Activated T-helper 1 cell treated with Interleukin-2 at 50 U/mL for 16 hours (primary cell): Measurements from ENCODE around the gene CRYL1.
"Not testable (repeated sequence)": the region's sequence is repeated elsewhere in the genome, so short reads cannot be mapped to it uniquely, and the experiment has no call there.

Experiments
- DNase-seq: peaks from one replicate; pipeline ENCODE4 v3.0.0-alpha.2; 2020; ENCODE audit warnings: low read depth

CRYL1 gene

GRCh38 chr13:20448470-20448869 lies 77.2 kb downstream of the CRYL1 start:
- DNase-seq: no peak

GRCh38 chr13:20446900-20447299 lies 78.8 kb downstream of the CRYL1 start:
- DNase-seq: no peak

GRCh38 chr13:20446405-20446804 lies 79.3 kb downstream of the CRYL1 start:
- no peak for DNase-seq

- no peak for DNase-seq
These were observed 82.8 kb downstream of the CRYL1 start for GRCh38 chr13:20442798-20443381.

GRCh38 chr13:20442375-20442774 lies 83.3 kb downstream of the CRYL1 start:
- DNase-seq: no peak

GRCh38 chr13:20441879-20442278 lies 83.8 kb downstream of the CRYL1 start:
- DNase-seq: no peak

GRCh38 chr13:20441056-20441455 lies 84.6 kb downstream of the CRYL1 start:
- no peak for DNase-seq

- no peak for DNase-seq
These were observed 86.4 kb downstream of the CRYL1 start for GRCh38 chr13:20439261-20439660.

GRCh38 chr13:20438801-20439200 lies 86.9 kb downstream of the CRYL1 start:
- no peak for DNase-seq

- DNase-seq: no peak
These were observed 89.2 kb downstream of the CRYL1 start for GRCh38 chr13:20436505-20436904.

- no peak for DNase-seq
These were observed 89.9 kb downstream of the CRYL1 start for GRCh38 chr13:20435616-20436368.

GRCh38 chr13:20434210-20434609 lies 91.4 kb downstream of the CRYL1 start:
- DNase-seq: not testable (repeated sequence)

GRCh38 chr13:20431687-20432384 lies 93.8 kb downstream of the CRYL1 start:
- DNase-seq: no peak

GRCh38 chr13:20431080-20431479 lies 94.6 kb downstream of the CRYL1 start:
- no peak for DNase-seq

- DNase-seq: no peak
These were observed 95.4 kb downstream of the CRYL1 start for GRCh38 chr13:20430296-20430695.

- no peak for DNase-seq
These were observed 96.0 kb downstream of the CRYL1 start for GRCh38 chr13:20429682-20430081.

- DNase-seq: no peak
These were observed 96.7 kb downstream of the CRYL1 start for GRCh38 chr13:20428666-20429644.

- DNase-seq: no peak
These were observed 98.8 kb downstream of the CRYL1 start for GRCh38 chr13:20426766-20427448.

GRCh38 chr13:20425819-20426219 lies 99.8 kb downstream of the CRYL1 start:
- no peak for DNase-seq

- DNase-seq: no peak
These were observed 100.7 kb downstream of the CRYL1 start for GRCh38 chr13:20424949-20425348.

- DNase-seq: no peak
These were observed 101.2 kb downstream of the CRYL1 start for GRCh38 chr13:20424559-20424852.

GRCh38 chr13:20422362-20422761 lies 103.3 kb downstream of the CRYL1 start:
- DNase-seq: no peak
